Measurements from ENCODE around the gene RABGAP1L. TPM values are rescaled to one million over a fixed set of nuclear protein-coding genes. Genes with fewer than 3 reads are reported as not detected.

Gene RABGAP1L
- total and polyA plus RNA-seq, 2 of the 4 experiments (the other 2 are of a cell fraction): 7.9 to 26.7 TPM

DNA sequence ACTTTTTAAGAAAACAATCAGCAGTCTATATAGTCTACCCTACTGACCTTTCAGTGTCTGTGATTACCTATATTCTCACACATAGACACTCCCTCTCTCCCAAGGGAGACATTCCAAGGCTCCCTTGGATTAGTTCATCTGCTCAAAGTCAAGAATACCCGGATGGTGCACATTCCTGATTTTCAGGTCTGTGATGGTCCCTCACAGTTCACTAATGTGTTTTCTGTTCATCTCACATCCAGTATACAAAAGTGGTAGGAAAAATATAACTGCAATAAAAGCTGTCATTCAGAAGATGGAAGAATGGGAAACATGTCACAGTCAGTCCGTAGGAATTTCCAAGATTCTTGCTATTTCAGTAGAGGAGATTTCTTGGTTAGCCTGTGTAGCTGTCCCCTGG is 616.3 kb downstream of the RABGAP1L start:
- Histone ChIP-seq H2BK120ac (ENCODE audit: low read depth, low read length) (no peak overlapping the region), H4K5ac (ENCODE audit: low read depth, low read length) (no peak overlapping the region), H3K27ac (ENCODE audit: insufficient read depth, low read length) (no peak overlapping the region), H3K4me3 (ENCODE audit: insufficient read depth, low read depth, low read length) (no peak overlapping the region), H4K20me1 (ENCODE audit: insufficient read depth, low read length) (no peaks in the 10 kb centered on the region), H2BK15ac (ENCODE audit: low read depth, low read length) (no peak overlapping the region), H4K91ac (ENCODE audit: insufficient read depth, low read depth, low read length) (no peak overlapping the region), H3K9me1 (ENCODE audit: insufficient read depth, low read length) (no peaks in the 10 kb centered on the region), H2AK5ac (ENCODE audit: low read depth, low read length) (no peak overlapping the region), H3K4me1 (ENCODE audit: control insufficient read depth, insufficient read depth, low read length) (no peaks in the 10 kb centered on the region), H3K27me3 (ENCODE audit: control insufficient read depth, insufficient read depth, low read length) (no peaks in the 10 kb centered on the region), H3K56ac (ENCODE audit: extremely low read depth, insufficient read depth, low read length) (no peak overlapping the region), H2BK5ac (ENCODE audit: low read depth, low read length, poor library complexity, severe bottlenecking) (no peak overlapping the region), H2AK9ac (replicated peaks; ENCODE audit: low read depth, low read length, poor library complexity) (no peak overlapping the region), H2BK20ac (ENCODE audit: low read depth, low read length) (no peak overlapping the region), H2AFZ (replicated peaks; ENCODE audit: low read length, poor library complexity) (no peak overlapping the region), H3K4me2 (ENCODE audit: low read depth, low read length) (no peak overlapping the region), H3K9ac (ENCODE audit: low read depth, low read length) (no peak overlapping the region), H3K9me3 (ENCODE audit: control insufficient read depth, insufficient read depth, low read length) (no peaks in the 10 kb centered on the region), H3K79me1 (ENCODE audit: low read depth in 1 of 2, low read length in 2 of 2) (no peaks in the 10 kb centered on the region), H3K14ac (replicated peaks; ENCODE audit: low read depth, low read length) (no peak overlapping the region), H3K18ac (ENCODE audit: low read depth, low read length) (no peak overlapping the region), H4K8ac (ENCODE audit: low read depth in 2 of 2, low read length in 2 of 2) (no peak overlapping the region), H3K36me3 (ENCODE audit: control insufficient read depth, insufficient read depth, low read length) (no peaks in the 10 kb centered on the region), H3K4ac (ENCODE audit: low read depth, low read length) (no peak overlapping the region), H3K23ac (ENCODE audit: low read depth, low read length) (no peak overlapping the region)
- intact Hi-C loops (cut with micrococcal nuclease): no loop called here
- CTCF ChIA-PET: interaction anchor here (0.7 to 1.1 kb wide), 2 partner anchors 195 to 204 kb away, joined by 3 read pairs; no protein-coding TSS in a partner anchor
- no TSS peak for BruUV-seq (replicated peaks)
- WGBS, 2 experiments (ENCODE audit: extremely low coverage in 2 of 2, insufficient read length in 1 of 2): no CpG with 5 or more reads among the region's 2 CpGs
- TF ChIP-seq, protein P1, sequence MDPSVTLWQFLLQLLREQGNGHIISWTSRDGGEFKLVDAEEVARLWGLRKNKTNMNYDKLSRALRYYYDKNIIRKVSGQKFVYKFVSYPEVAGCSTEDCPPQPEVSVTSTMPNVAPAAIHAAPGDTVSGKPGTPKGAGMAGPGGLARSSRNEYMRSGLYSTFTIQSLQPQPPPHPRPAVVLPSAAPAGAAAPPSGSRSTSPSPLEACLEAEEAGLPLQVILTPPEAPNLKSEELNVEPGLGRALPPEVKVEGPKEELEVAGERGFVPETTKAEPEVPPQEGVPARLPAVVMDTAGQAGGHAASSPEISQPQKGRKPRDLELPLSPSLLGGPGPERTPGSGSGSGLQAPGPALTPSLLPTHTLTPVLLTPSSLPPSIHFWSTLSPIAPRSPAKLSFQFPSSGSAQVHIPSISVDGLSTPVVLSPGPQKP (IDR thresholded peaks at IDR 0.05; ENCODE audit: borderline replicate concordance, low read depth, low read length): no peak
- TF ChIP-seq NFE2L2 (IDR thresholded peaks at IDR 0.05; ENCODE audit: low read depth, low read length) (no peak), BHLHE40 (IDR thresholded peaks at IDR 0.05; ENCODE audit: low read depth, low read length) (no peak), MXI1 (IDR thresholded peaks at IDR 0.05; ENCODE audit: borderline replicate concordance, low read depth, low read length) (no peak), FOS (IDR thresholded peaks at IDR 0.05; ENCODE audit: low read depth, low read length) (no peak), RCOR1 (IDR thresholded peaks at IDR 0.05; ENCODE audit: insufficient replicate concordance, low read length) (no peak), RFX5 (IDR thresholded peaks at IDR 0.05; ENCODE audit: low read depth, low read length) (no peak)
- DNase-seq (no peak), ATAC-seq (ENCODE audit: low read depth) (no peak)
- dilution Hi-C loops (cut with HindIII; ENCODE audit: low sequenced_read_pairs, unreplicated experiment): no loop called here
- in situ Hi-C loops (cut with MboI; ENCODE audit: low sequenced_read_pairs): loop anchor here (10.0 kb wide), 1 partner anchor 369 kb away; no protein-coding TSS in a partner anchor
- POLR2A ChIA-PET (ENCODE audit: unreplicated experiment): no interaction called here
